SK-N-SH (cell line): Measurements from ENCODE around the gene GABRR2. TPM values are rescaled to one million over a fixed set of nuclear protein-coding genes. Genes with fewer than 3 reads are reported as not detected.

Experiments used
- CTCF ChIA-PET: fragments of 300-600, 350-600 bp; formaldehyde crosslinking; extraction: SDS; loops from one replicate; lab custom pipeline; 2021; lab: Yijun Ruan, JAX
- POLR2A ChIA-PET: fragments of 350-600 bp; sonication (Branson Sonifier 250); formaldehyde crosslinking; extraction: SDS; loops from one replicate; lab custom pipeline; 2020; ENCODE audit warnings: antibody characterized with exemption, inconsistent platforms; lab: Yijun Ruan, JAX
- DNase-seq: peaks from one replicate; pipeline ENCODE4 v3.0.0; 2012
- H2AFZ ChIP-seq: fragments of 200-600 bp; sonication (generic); 2 replicates; pipeline ENCODE4 v1.8.1; 2016; ENCODE audit warnings: antibody characterized with exemption, mild to moderate bottlenecking, low read depth
- H3F3A ChIP-seq: fragments of 200-600 bp; sonication (generic); replicated peaks from 2 replicates; pipeline ENCODE3; 2016; ENCODE audit warnings: antibody characterized with exemption, mild to moderate bottlenecking; ENCODE audit not compliant: insufficient read depth
- H3K27ac ChIP-seq, 2 experiments: fragments of 200-500 bp in 1 of 2; fragments of 200-600 bp in 1 of 2; sonication (Bioruptor generic) in 1 of 2; sonication (generic), shearing (Covaris generic) in 1 of 2; 2 replicates each; pipeline versions ENCODE4 v1.5.1 to v1.6.1; 2014 to 2016; ENCODE audit warnings: low read depth in 2 of 2, inconsistent platforms in 1 of 2, low read length in 1 of 2, mild to moderate bottlenecking in 1 of 2, mixed read lengths in 1 of 2
- H3K27me3 ChIP-seq: fragments of 200-600 bp; sonication (generic), shearing (Covaris generic); 2 replicates; pipeline ENCODE4 v1.6.1; 2016; ENCODE audit warnings: mixed run types; ENCODE audit not compliant: insufficient read depth
- H3K36me3 ChIP-seq, 2 experiments: fragments of 200-500 bp in 1 of 2; fragments of 200-600 bp in 1 of 2; sonication (Bioruptor generic) in 1 of 2; sonication (generic) in 1 of 2; replicated peaks in 1 of 2; 2 replicates each; pipeline versions ENCODE3 to v1.5.1; 2014 to 2016; ENCODE audit warnings: low read length in 1 of 2, mild to moderate bottlenecking in 1 of 2; ENCODE audit not compliant: insufficient read depth in 2 of 2, control insufficient read depth in 1 of 2
- H3K4me1 ChIP-seq, 2 experiments: fragments of 200-500 bp in 1 of 2; fragments of 200-600 bp in 1 of 2; sonication (Bioruptor generic) in 1 of 2; sonication (generic), shearing (Covaris generic) in 1 of 2; 2 replicates each; pipeline versions ENCODE4 v1.5.1 to v1.6.1; 2014 to 2016; ENCODE audit warnings: low read depth in 1 of 2, low read length in 1 of 2, mixed run types in 1 of 2; ENCODE audit not compliant: insufficient read depth in 2 of 2, control insufficient read depth in 1 of 2
- H3K4me2 ChIP-seq: fragments of 200-600 bp; sonication (generic), shearing (Covaris generic); 2 replicates; pipeline ENCODE4 v1.6.1; 2017; ENCODE audit warnings: mixed run types
- H3K4me3 ChIP-seq, 2 experiments: fragments of 200-500 bp in 1 of 2; fragments of 200-600 bp in 1 of 2; sonication (Bioruptor generic) in 1 of 2; sonication (generic), shearing (Covaris generic) in 1 of 2; 2 replicates each; pipeline versions ENCODE4 v1.5.1 to v1.8.1; 2014 to 2016; ENCODE audit warnings: low read depth in 2 of 2, inconsistent platforms in 1 of 2, low read length in 1 of 2, mild to moderate bottlenecking in 1 of 2, mixed read lengths in 1 of 2, moderate library complexity in 1 of 2
- H3K79me2 ChIP-seq: fragments of 200-600 bp; sonication (generic); 2 replicates; pipeline ENCODE4 v1.8.1; 2017; ENCODE audit warnings: mild to moderate bottlenecking; ENCODE audit not compliant: insufficient read depth
- H3K9ac ChIP-seq: fragments of 200-600 bp; sonication (generic); 2 replicates; pipeline ENCODE4 v1.6.1; 2017; ENCODE audit warnings: mixed run types
- H3K9me2 ChIP-seq: fragments of 200-600 bp; sonication (generic); 2 replicates; pipeline ENCODE4 v1.6.1; 2017; ENCODE audit warnings: mixed run types
- H3K9me3 ChIP-seq: fragments of 200-600 bp; sonication (generic); 2 replicates; pipeline ENCODE4 v1.6.1; 2017; ENCODE audit warnings: mixed run types, mild to moderate bottlenecking, moderate library complexity
- H4K20me1 ChIP-seq: fragments of 200-600 bp; sonication (generic); 2 replicates; pipeline ENCODE4 v1.6.1; 2017; ENCODE audit warnings: mild to moderate bottlenecking, mixed run types; ENCODE audit not compliant: insufficient read depth
- ELF1 ChIP-seq: IDR thresholded peaks from 2 replicates; pipeline ENCODE4 v1.4.0; 2012
- EZH2phosphoT487 ChIP-seq: fragments of 200-600 bp; sonication (generic); IDR thresholded peaks from 2 replicates; pipeline ENCODE4 v1.6.1; 2017; ENCODE audit warnings: low read depth, mixed run types, mild to moderate bottlenecking, antibody characterized with exemption, moderate library complexity, borderline replicate concordance
- JUND ChIP-seq: IDR thresholded peaks from 2 replicates; pipeline ENCODE4 v1.4.0; 2012
- MAX ChIP-seq: IDR thresholded peaks from 2 replicates; pipeline ENCODE4 v1.4.0; 2012; ENCODE audit warnings: low read depth
- NFIC ChIP-seq: IDR thresholded peaks from 2 replicates; pipeline ENCODE4 v1.4.0; 2012; ENCODE audit warnings: borderline replicate concordance
- RAD21 ChIP-seq: IDR thresholded peaks from 2 replicates; pipeline ENCODE4 v1.6.1; 2012; ENCODE audit warnings: mild to moderate bottlenecking, low read length
- REST ChIP-seq: IDR thresholded peaks from 2 replicates; pipeline ENCODE4 v1.6.1; 2012; ENCODE audit warnings: mild to moderate bottlenecking, low read depth, low read length, moderate library complexity
- RFX5 ChIP-seq: IDR thresholded peaks from 2 replicates; pipeline ENCODE4 v1.6.1; 2012; ENCODE audit warnings: mild to moderate bottlenecking, improper control_type of control experiment, low read length
- RXRA ChIP-seq: IDR thresholded peaks from 2 replicates; pipeline ENCODE4 v1.4.0; 2012; ENCODE audit warnings: low read depth, mild to moderate bottlenecking, borderline replicate concordance
- TAF1 ChIP-seq: IDR thresholded peaks from 2 replicates; pipeline ENCODE4 v1.6.1; 2012; ENCODE audit warnings: low read depth, mild to moderate bottlenecking, low read length, moderate library complexity, borderline replicate concordance
- TCF12 ChIP-seq: IDR thresholded peaks from 2 replicates; pipeline ENCODE4 v1.4.0; 2012
- YY1 ChIP-seq: IDR thresholded peaks from 2 replicates; pipeline ENCODE4 v1.4.0; 2012; ENCODE audit warnings: low read depth, mild to moderate bottlenecking
- WGBS: methylation state at CpG from one replicate; pipeline ENCODE4 v1.1.6; 2017; ENCODE audit warnings: low lambda C conversion rate; 5-methylcytosine and 5-hydroxymethylcytosine counted together
- polyA plus RNA-seq, 3 experiments: library from polyadenylated mRNA; depleted of rRNA; stranded (reverse); fragments of >200 nt; gene quantifications; 2 replicates each; pipeline ENCODE4 v1.2.3, GENCODE V29; 2012

GABRR2 gene
- polyA plus RNA-seq, 1 of the 3 experiments (the other 2 are of a cell fraction): 0.18 TPM

- no peak for TF ChIP-seq EZH2phosphoT487
- TF ChIP-seq RXRA: no peak
- TF ChIP-seq REST: no peak
- no peak for TF ChIP-seq ELF1
- TF ChIP-seq TCF12: peak; percentile 84
- peak; percentile 86 for TF ChIP-seq NFIC
These were observed 2.1 kb downstream of the GABRR2 start (continued) for GRCh38 chr6:89313006-89313405.

GRCh38 chr6:89311853-89312531 is 3.1 kb downstream of the GABRR2 start:
- H3K36me3 ChIP-seq: no peaks in the 10 kb centered on the region
- no peak for DNase-seq
- no peak overlapping the region for H3K4me3 ChIP-seq
- H3K9me3 ChIP-seq: no peaks in the 10 kb centered on the region
- H3K27me3 ChIP-seq: no peaks in the 10 kb centered on the region
- H3K4me1 ChIP-seq: peaks cover 11 to 25% of the 10 kb centered on the region in 2 experiments
- H2AFZ ChIP-seq: no peak overlapping the region
- ChIA-PET CTCF (interaction anchor here (0.6 to 2.0 kb wide), 7 partner anchors 9 to 329 kb away, joined by 3 to 7 read pairs (median 3); no protein-coding TSS in a partner anchor), POLR2A (interaction anchor here (1.0 kb wide), 1 partner anchor 40 kb away, joined by 3 read pairs; no protein-coding TSS in a partner anchor)
- WGBS: 74% methylated on average over 9 of the region's 9 CpGs
- H3K79me2 ChIP-seq: no peaks in the 10 kb centered on the region
- no peaks in the 10 kb centered on the region for H3K9me2 ChIP-seq
- peaks cover 12% of the 10 kb centered on the region for H3F3A ChIP-seq
- no peak overlapping the region for H3K9ac ChIP-seq
- H3K27ac ChIP-seq: peak overlapping the region; percentile 60 to 61; a peak in 2 of 4 replicates
- H3K4me2 ChIP-seq: peak overlapping the region; percentile 49
- H4K20me1 ChIP-seq: no peaks in the 10 kb centered on the region
- 0 out of 2 replicates have a peak, but pooled peaks have one; percentile 18 for TF ChIP-seq MAX
- no peak for TF ChIP-seq RFX5
- TF ChIP-seq JUND: peak; percentile 31; the same call in 1 of the 2 replicates
- peak; percentile 39 for TF ChIP-seq RAD21
- TF ChIP-seq TAF1: 0 out of 2 replicates have a peak, but pooled peaks have one; percentile 20
- peak; percentile 65 for TF ChIP-seq TCF12
- TF ChIP-seq YY1: no peak
- TF ChIP-seq NFIC: peak; percentile 95
- no peak for TF ChIP-seq EZH2phosphoT487
